ENCODE data around the gene VASH1. TPM values are rescaled to one million over a fixed set of nuclear protein-coding genes. Genes with fewer than 3 reads are reported as not detected.

VASH1 gene
- polyA plus RNA-seq, 1 of the 3 experiments (the other 2 are of a cell fraction), result 4.9 TPM

DNA sequence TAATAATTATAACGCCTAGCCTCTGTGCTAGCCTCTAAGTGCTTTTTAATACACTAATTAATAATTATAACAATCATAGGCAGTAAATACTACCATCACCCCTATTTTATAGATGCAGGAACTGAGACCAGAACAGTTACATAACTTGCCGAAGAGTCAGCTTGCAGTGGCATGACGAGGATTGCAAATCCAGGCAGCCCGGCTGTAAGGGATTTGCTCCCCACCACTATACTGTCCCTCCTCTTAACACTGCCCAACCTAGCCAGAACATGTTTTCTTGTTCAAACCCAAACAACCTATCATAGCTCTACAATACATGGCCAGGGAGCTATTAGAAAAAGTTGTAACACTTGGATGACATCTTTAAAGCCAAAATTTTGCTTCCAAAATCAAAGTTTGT lies 33.9 kb upstream of the VASH1 start:
- H3K27ac ChIP-seq (ENCODE audit: low read depth in 2 of 2, low read length in 1 of 2), result no peak overlapping the region
- TF ChIP-seq MXI1 (IDR thresholded peaks at IDR 0.05; ENCODE audit: low read depth, low read length), result no peak
- no peak for TF ChIP-seq NRF1 (IDR thresholded peaks at IDR 0.05; ENCODE audit: low read depth, low read length)
- TF ChIP-seq, protein P1, sequence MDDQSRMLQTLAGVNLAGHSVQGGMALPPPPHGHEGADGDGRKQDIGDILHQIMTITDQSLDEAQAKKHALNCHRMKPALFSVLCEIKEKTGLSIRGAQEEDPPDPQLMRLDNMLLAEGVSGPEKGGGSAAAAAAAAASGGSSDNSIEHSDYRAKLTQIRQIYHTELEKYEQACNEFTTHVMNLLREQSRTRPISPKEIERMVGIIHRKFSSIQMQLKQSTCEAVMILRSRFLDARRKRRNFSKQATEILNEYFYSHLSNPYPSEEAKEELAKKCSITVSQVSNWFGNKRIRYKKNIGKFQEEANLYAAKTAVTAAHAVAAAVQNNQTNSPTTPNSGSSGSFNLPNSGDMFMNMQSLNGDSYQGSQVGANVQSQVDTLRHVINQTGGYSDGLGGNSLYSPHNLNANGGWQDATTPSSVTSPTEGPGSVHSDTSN (IDR thresholded peaks at IDR 0.05), result no peak
- TF ChIP-seq RCOR1 (IDR thresholded peaks at IDR 0.05; ENCODE audit: low read length), result no peak
- TF ChIP-seq, protein P2, sequence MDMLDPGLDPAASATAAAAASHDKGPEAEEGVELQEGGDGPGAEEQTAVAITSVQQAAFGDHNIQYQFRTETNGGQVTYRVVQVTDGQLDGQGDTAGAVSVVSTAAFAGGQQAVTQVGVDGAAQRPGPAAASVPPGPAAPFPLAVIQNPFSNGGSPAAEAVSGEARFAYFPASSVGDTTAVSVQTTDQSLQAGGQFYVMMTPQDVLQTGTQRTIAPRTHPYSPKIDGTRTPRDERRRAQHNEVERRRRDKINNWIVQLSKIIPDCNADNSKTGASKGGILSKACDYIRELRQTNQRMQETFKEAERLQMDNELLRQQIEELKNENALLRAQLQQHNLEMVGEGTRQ (IDR thresholded peaks at IDR 0.05; ENCODE audit: borderline replicate concordance, low read depth, low read length), result no peak
- no peaks in the 10 kb centered on the region for H3K9me3 ChIP-seq
- no peaks in the 10 kb centered on the region for H3K36me3 ChIP-seq (replicated peaks in 1 of 2; ENCODE audit: control insufficient read depth in 1 of 2, insufficient read depth in 2 of 2, low read length in 1 of 2)
- 68% methylated on average over 4 of the region's 4 CpGs for WGBS (ENCODE audit: low lambda C conversion rate)
- H3K9ac ChIP-seq, result no peak overlapping the region
- H3K4me2 ChIP-seq, result no peak overlapping the region
- no peak for DNase-seq
- H3K79me2 ChIP-seq (ENCODE audit: insufficient read depth), result no peaks in the 10 kb centered on the region
- no peaks in the 10 kb centered on the region for H3K27me3 ChIP-seq (ENCODE audit: insufficient read depth)
- ChIA-PET POLR2A (no interaction called here), CTCF (interaction anchor here (0.9 to 2.7 kb wide), 2 partner anchors 17 to 58 kb away, joined by 3 to 12 read pairs; no protein-coding TSS in a partner anchor)
- H3K4me3 ChIP-seq (ENCODE audit: low read depth in 2 of 2, low read length in 1 of 2), result no peak overlapping the region
- H4K20me1 ChIP-seq (ENCODE audit: insufficient read depth), result no peaks in the 10 kb centered on the region
- H2AFZ ChIP-seq (ENCODE audit: low read depth), result no peak overlapping the region
- no peaks in the 10 kb centered on the region for H3K4me1 ChIP-seq (ENCODE audit: control insufficient read depth in 1 of 2, insufficient read depth in 2 of 2, low read depth in 1 of 2, low read length in 1 of 2)
- no peaks in the 10 kb centered on the region for H3K9me2 ChIP-seq
- H3F3A ChIP-seq (replicated peaks; ENCODE audit: insufficient read depth), result no peaks in the 10 kb centered on the region

GRCh38 chr14:76727901-76728300 lies 33.4 kb upstream of the VASH1 start:
- Histone ChIP-seq H3K4me2 (no peak overlapping the region), H3K4me3 (ENCODE audit: low read depth in 2 of 2, low read length in 1 of 2) (no peak overlapping the region), H3F3A (replicated peaks; ENCODE audit: insufficient read depth) (no peaks in the 10 kb centered on the region), H3K36me3 (replicated peaks in 1 of 2; ENCODE audit: control insufficient read depth in 1 of 2, insufficient read depth in 2 of 2, low read length in 1 of 2) (no peaks in the 10 kb centered on the region), H2AFZ (ENCODE audit: low read depth) (no peak overlapping the region), H3K9ac (no peak overlapping the region), H3K27me3 (ENCODE audit: insufficient read depth) (no peaks in the 10 kb centered on the region), H4K20me1 (ENCODE audit: insufficient read depth) (no peaks in the 10 kb centered on the region), H3K27ac (ENCODE audit: low read depth in 2 of 2, low read length in 1 of 2) (no peak overlapping the region), H3K9me2 (no peaks in the 10 kb centered on the region), H3K9me3 (no peaks in the 10 kb centered on the region; the same call in 1 of the 2 replicates), H3K4me1 (ENCODE audit: control insufficient read depth in 1 of 2, insufficient read depth in 2 of 2, low read depth in 1 of 2, low read length in 1 of 2) (no peaks in the 10 kb centered on the region), H3K79me2 (ENCODE audit: insufficient read depth) (no peaks in the 10 kb centered on the region)
- POLR2A ChIA-PET, result no interaction called here
- TF ChIP-seq RAD21 (IDR thresholded peaks at IDR 0.05; ENCODE audit: low read length), result no peak
- TF ChIP-seq, protein P3, sequence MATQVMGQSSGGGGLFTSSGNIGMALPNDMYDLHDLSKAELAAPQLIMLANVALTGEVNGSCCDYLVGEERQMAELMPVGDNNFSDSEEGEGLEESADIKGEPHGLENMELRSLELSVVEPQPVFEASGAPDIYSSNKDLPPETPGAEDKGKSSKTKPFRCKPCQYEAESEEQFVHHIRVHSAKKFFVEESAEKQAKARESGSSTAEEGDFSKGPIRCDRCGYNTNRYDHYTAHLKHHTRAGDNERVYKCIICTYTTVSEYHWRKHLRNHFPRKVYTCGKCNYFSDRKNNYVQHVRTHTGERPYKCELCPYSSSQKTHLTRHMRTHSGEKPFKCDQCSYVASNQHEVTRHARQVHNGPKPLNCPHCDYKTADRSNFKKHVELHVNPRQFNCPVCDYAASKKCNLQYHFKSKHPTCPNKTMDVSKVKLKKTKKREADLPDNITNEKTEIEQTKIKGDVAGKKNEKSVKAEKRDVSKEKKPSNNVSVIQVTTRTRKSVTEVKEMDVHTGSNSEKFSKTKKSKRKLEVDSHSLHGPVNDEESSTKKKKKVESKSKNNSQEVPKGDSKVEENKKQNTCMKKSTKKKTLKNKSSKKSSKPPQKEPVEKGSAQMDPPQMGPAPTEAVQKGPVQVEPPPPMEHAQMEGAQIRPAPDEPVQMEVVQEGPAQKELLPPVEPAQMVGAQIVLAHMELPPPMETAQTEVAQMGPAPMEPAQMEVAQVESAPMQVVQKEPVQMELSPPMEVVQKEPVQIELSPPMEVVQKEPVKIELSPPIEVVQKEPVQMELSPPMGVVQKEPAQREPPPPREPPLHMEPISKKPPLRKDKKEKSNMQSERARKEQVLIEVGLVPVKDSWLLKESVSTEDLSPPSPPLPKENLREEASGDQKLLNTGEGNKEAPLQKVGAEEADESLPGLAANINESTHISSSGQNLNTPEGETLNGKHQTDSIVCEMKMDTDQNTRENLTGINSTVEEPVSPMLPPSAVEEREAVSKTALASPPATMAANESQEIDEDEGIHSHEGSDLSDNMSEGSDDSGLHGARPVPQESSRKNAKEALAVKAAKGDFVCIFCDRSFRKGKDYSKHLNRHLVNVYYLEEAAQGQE (IDR thresholded peaks at IDR 0.05; ENCODE audit: low read depth, low read length), result no peak
- TF ChIP-seq RXRA (IDR thresholded peaks at IDR 0.05; ENCODE audit: borderline replicate concordance, low read depth), result no peak
- no peak for TF ChIP-seq NFIC (IDR thresholded peaks at IDR 0.05; ENCODE audit: borderline replicate concordance)
- no peak for TF ChIP-seq POLR2AphosphoS5 (IDR thresholded peaks at IDR 0.05; ENCODE audit: low read depth, low read length)
- TF ChIP-seq NRF1 (IDR thresholded peaks at IDR 0.05; ENCODE audit: low read depth, low read length), result no peak
- no peak for TF ChIP-seq MAX (IDR thresholded peaks at IDR 0.05; ENCODE audit: low read depth)
- TF ChIP-seq FOSL2 (IDR thresholded peaks at IDR 0.05; ENCODE audit: borderline replicate concordance, low read depth), result no peak
- TF ChIP-seq, protein P4, sequence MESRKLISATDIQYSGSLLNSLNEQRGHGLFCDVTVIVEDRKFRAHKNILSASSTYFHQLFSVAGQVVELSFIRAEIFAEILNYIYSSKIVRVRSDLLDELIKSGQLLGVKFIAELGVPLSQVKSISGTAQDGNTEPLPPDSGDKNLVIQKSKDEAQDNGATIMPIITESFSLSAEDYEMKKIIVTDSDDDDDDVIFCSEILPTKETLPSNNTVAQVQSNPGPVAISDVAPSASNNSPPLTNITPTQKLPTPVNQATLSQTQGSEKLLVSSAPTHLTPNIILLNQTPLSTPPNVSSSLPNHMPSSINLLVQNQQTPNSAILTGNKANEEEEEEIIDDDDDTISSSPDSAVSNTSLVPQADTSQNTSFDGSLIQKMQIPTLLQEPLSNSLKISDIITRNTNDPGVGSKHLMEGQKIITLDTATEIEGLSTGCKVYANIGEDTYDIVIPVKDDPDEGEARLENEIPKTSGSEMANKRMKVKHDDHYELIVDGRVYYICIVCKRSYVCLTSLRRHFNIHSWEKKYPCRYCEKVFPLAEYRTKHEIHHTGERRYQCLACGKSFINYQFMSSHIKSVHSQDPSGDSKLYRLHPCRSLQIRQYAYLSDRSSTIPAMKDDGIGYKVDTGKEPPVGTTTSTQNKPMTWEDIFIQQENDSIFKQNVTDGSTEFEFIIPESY (IDR thresholded peaks at IDR 0.05; ENCODE audit: borderline replicate concordance, low read depth), result no peak
- no peak for TF ChIP-seq SMC3 (IDR thresholded peaks at IDR 0.05; ENCODE audit: low read depth, low read length)
- no peak for TF ChIP-seq TEAD4 (IDR thresholded peaks at IDR 0.05; ENCODE audit: borderline replicate concordance, insufficient read depth)
- no peak for TF ChIP-seq TAF1 (IDR thresholded peaks at IDR 0.05; ENCODE audit: borderline replicate concordance, low read depth, low read length)
- no peak for TF ChIP-seq RCOR1 (IDR thresholded peaks at IDR 0.05; ENCODE audit: low read length)
- TF ChIP-seq MXI1 (IDR thresholded peaks at IDR 0.05; ENCODE audit: low read depth, low read length), result no peak
- no peak for TF ChIP-seq GABPA (IDR thresholded peaks at IDR 0.05; ENCODE audit: low read depth)
- TF ChIP-seq, protein P5, sequence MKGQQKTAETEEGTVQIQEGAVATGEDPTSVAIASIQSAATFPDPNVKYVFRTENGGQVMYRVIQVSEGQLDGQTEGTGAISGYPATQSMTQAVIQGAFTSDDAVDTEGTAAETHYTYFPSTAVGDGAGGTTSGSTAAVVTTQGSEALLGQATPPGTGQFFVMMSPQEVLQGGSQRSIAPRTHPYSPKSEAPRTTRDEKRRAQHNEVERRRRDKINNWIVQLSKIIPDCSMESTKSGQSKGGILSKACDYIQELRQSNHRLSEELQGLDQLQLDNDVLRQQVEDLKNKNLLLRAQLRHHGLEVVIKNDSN (IDR thresholded peaks at IDR 0.05; ENCODE audit: borderline replicate concordance, low read depth), result no peak
- TF ChIP-seq JUND (IDR thresholded peaks at IDR 0.05), result no peak
- no peak for TF ChIP-seq YY1 (IDR thresholded peaks at IDR 0.05; ENCODE audit: low read depth)
- no peak for DNase-seq
- 46% methylated on average over 1 of the region's 1 CpG for WGBS (ENCODE audit: low lambda C conversion rate)
- CTCF ChIA-PET, result interaction anchor here (0.9 to 2.7 kb wide), 2 partner anchors 18 to 57 kb away, joined by 3 to 12 read pairs; no protein-coding TSS in a partner anchor

Measured in SK-N-SH (cell line).